Parathyroid adenoma (tissue), 2 donors: Measurements from ENCODE around the gene HNRNPA3.
"Not testable (repeated sequence)": the region's sequence is repeated elsewhere in the genome, so short reads cannot be mapped to it uniquely, and the experiment has no call there.

Experiments used
- H2AFZ ChIP-seq: fragments of 300-600 bp; sonication (generic); one replicate; pipeline ENCODE4 v1.7.0; 2017; ENCODE audit warnings: antibody characterized with exemption, mild to moderate bottlenecking
- H3K27ac ChIP-seq: fragments of 300-600 bp; sonication (generic); one replicate; pipeline ENCODE4 v1.7.0; 2017
- H3K27me3 ChIP-seq: fragments of 300-600 bp; sonication (generic); one replicate; pipeline ENCODE4 v1.7.0; 2017; ENCODE audit warnings: low read length; ENCODE audit not compliant: control insufficient read depth, insufficient read depth
- H3K36me3 ChIP-seq: fragments of 300-600 bp; sonication (generic); one replicate; pipeline ENCODE4 v1.7.0; 2017; ENCODE audit warnings: low read length; ENCODE audit not compliant: control insufficient read depth, insufficient read depth
- H3K4me1 ChIP-seq: fragments of 300-600 bp; sonication (generic); one replicate; pipeline ENCODE4 v1.7.0; 2017; ENCODE audit warnings: control low read depth
- H3K4me2 ChIP-seq: fragments of 300-600 bp; sonication (generic); one replicate; pipeline ENCODE4 v1.7.0; 2017; ENCODE audit warnings: low read length
- H3K4me3 ChIP-seq: fragments of 300-600 bp; sonication (generic); one replicate; pipeline ENCODE4 v1.7.0; 2017; ENCODE audit warnings: low read depth, low read length
- H3K79me2 ChIP-seq: fragments of 300-600 bp; sonication (generic); one replicate; pipeline ENCODE4 v1.7.0; 2017; ENCODE audit warnings: control low read depth
- H3K9ac ChIP-seq: fragments of 300-600 bp; sonication (generic); one replicate; pipeline ENCODE4 v1.7.0; 2017; ENCODE audit warnings: mild to moderate bottlenecking
- H3K9me3 ChIP-seq: fragments of 300-600 bp; sonication (generic); one replicate; pipeline ENCODE4 v1.7.0; 2017; ENCODE audit warnings: low read length; ENCODE audit not compliant: control insufficient read depth
- CTCF ChIP-seq: fragments of 300-600 bp; sonication (generic); IDR thresholded peaks from one replicate; pipeline ENCODE4 v1.7.0; 2017; ENCODE audit warnings: antibody characterized with exemption, mild to moderate bottlenecking
- donor health status: primary hyperparathyroidism.

HNRNPA3 gene

GRCh38 chr2:177180269-177181000, 32.2 kb upstream of the HNRNPA3 start:
- H3K9me3 ChIP-seq = no peaks in the 10 kb centered on the region
- no peak overlapping the region for H2AFZ ChIP-seq
- H3K4me2 ChIP-seq = no peak overlapping the region
- H3K4me1 ChIP-seq = no peaks in the 10 kb centered on the region
- no peaks in the 10 kb centered on the region for H3K79me2 ChIP-seq
- no peak overlapping the region for H3K27ac ChIP-seq
- no peaks in the 10 kb centered on the region for H3K36me3 ChIP-seq
- TF ChIP-seq CTCF = no peak
- no peak overlapping the region for H3K9ac ChIP-seq
- H3K4me3 ChIP-seq = no peak overlapping the region
- H3K27me3 ChIP-seq = no peaks in the 10 kb centered on the region

DNA sequence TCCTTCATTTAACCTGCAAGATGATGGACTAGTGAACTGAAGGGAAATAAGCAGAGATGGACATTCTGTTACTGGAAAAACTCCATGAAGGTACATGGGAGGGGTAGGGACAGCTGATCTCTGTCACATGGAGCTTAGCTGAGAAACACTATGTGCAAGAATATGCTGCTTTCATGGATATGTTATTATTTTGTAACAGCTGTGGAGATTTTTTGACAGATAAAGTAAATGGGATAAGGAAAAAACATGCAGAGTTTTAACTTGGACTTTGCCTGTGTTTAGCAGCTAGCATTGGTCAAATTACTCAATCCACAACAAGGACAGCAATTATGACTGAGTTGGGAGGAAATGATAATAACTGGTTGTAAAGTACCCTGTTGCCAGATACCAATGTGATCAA, 28.7 kb upstream of the HNRNPA3 start:
- Histone ChIP-seq H3K27me3 (no peaks in the 10 kb centered on the region), H3K4me2 (no peak overlapping the region), H2AFZ (peak overlapping the region; percentile 25), H3K9ac (no peak overlapping the region), H3K79me2 (no peaks in the 10 kb centered on the region), H3K9me3 (no peaks in the 10 kb centered on the region), H3K36me3 (no peaks in the 10 kb centered on the region), H3K4me1 (no peaks in the 10 kb centered on the region), H3K4me3 (no peak overlapping the region), H3K27ac (no peak overlapping the region)
- TF ChIP-seq CTCF = no peak

DNA sequence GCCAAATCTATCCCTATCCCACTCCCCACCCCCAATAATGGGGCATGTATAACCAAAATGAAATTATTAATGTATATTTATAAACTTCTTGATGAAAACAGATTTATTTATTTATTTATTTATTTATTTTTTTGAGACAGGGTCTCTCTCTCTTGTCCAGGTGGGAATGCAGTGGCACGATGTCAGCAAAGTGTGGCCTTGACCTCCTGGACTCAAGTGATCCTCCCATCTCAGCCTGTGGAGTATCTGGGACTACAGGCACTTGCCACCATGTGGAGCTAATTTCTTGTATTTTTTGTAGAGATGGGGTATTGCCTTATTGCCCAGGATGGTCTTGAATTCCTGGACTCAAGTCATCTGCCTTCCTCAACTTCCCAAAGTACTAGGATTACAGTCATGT, 28.0 kb upstream of the HNRNPA3 start:
- TF ChIP-seq CTCF = no peak
- H3K27me3 ChIP-seq = no peaks in the 10 kb centered on the region
- H3K4me3 ChIP-seq = no peak overlapping the region
- no peak overlapping the region for H3K4me2 ChIP-seq
- no peak overlapping the region for H2AFZ ChIP-seq
- no peak overlapping the region for H3K27ac ChIP-seq
- H3K36me3 ChIP-seq = no peaks in the 10 kb centered on the region
- H3K79me2 ChIP-seq = no peaks in the 10 kb centered on the region
- H3K9me3 ChIP-seq = no peaks in the 10 kb centered on the region
- no peaks in the 10 kb centered on the region for H3K4me1 ChIP-seq
- no peak overlapping the region for H3K9ac ChIP-seq

DNA sequence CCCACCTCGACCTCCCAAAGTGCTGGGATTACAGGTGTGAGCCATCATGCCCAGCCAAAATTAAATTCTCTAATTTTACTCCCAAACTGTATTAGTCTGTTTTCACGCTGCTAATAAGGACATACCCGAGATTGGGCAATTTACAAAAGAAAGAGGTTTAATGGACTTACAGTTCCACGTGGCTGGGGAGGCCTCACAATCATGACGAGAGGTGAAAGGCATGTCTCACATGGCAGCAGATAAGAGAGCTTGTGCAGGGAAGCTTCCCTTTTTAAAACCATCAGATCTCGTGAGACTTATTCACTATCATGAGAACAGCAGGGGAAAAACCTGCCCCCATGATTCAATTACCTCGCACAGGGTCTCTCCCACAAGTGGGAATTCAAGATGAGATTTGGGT, 26.6 kb upstream of the HNRNPA3 start:
- not testable (repeated sequence) for H3K9ac ChIP-seq, H2AFZ ChIP-seq, H3K79me2 ChIP-seq, H3K4me2 ChIP-seq, H3K4me3 ChIP-seq, H3K27ac ChIP-seq, H3K27me3 ChIP-seq, H3K36me3 ChIP-seq, H3K4me1 ChIP-seq, H3K9me3 ChIP-seq

- H3K4me2 ChIP-seq = no peak overlapping the region
- H3K4me1 ChIP-seq = no peaks in the 10 kb centered on the region
- no peaks in the 10 kb centered on the region for H3K9me3 ChIP-seq
- H3K27ac ChIP-seq = no peak overlapping the region
- H3K36me3 ChIP-seq = no peaks in the 10 kb centered on the region
- H3K79me2 ChIP-seq = no peaks in the 10 kb centered on the region
- no peak overlapping the region for H2AFZ ChIP-seq
- no peaks in the 10 kb centered on the region for H3K27me3 ChIP-seq
- no peak overlapping the region for H3K4me3 ChIP-seq
- H3K9ac ChIP-seq = no peak overlapping the region
- no peak for TF ChIP-seq CTCF
Observed at GRCh38 chr2:177187631-177188312, 24.8 kb upstream of the HNRNPA3 start.
